ENCODE measurements around the gene DNAH8. TPM values are rescaled to one million over a fixed set of nuclear protein-coding genes. Genes with fewer than 3 reads are reported as not detected.

Gene DNAH8
- total and polyA plus RNA-seq, 2 donors (not counting 3 experiments of a cell fraction or from before 2014, with no cell fraction given) = 0.29 to 0.61 TPM

- peak; percentile 11 for DNase-seq (ENCODE audit: low read depth, low spot score)
- dilution Hi-C loops (cut with MboI; ENCODE audit: extremely low pct_ligation_motif_present, low sequenced_read_pairs) = no loop called here
- no peaks in the 10 kb centered on the region for H3K4me1 ChIP-seq (ENCODE audit: control insufficient read depth, extremely low read depth, insufficient read depth, low read length)
- H3K9me1 ChIP-seq (replicated peaks; ENCODE audit: control insufficient read depth, extremely low read depth, insufficient read depth, low read length) = no peaks in the 10 kb centered on the region
- no peaks in the 10 kb centered on the region for H4K20me1 ChIP-seq (replicated peaks; ENCODE audit: control insufficient read depth, extremely low read depth, insufficient read depth, low read length)
- ChIA-PET CTCF (interaction anchor here (0.7 kb wide), 1 partner anchor 29 kb away, joined by 3 read pairs; no protein-coding TSS in a partner anchor), POLR2A (no interaction called here)
- H3K9ac ChIP-seq (replicated peaks; ENCODE audit: extremely low read depth, insufficient read depth, low read length) = no peak overlapping the region
- H3K4me3 ChIP-seq (replicated peaks in 1 of 3; ENCODE audit: insufficient read depth in 1 of 3, low read depth in 1 of 3, low read length in 3 of 3) = no peak overlapping the region
- TF ChIP-seq FOS (IDR thresholded peaks at IDR 0.05; ENCODE audit: borderline replicate concordance, insufficient read depth, low read length) (no peak), MYC (IDR thresholded peaks at IDR 0.05; ENCODE audit: low read depth, low read length) (no peak), MAX (IDR thresholded peaks at IDR 0.05; ENCODE audit: insufficient read depth, insufficient read length) (no peak), POLR2AphosphoS5 (IDR thresholded peaks at IDR 0.05; ENCODE audit: insufficient read depth, low read depth, low read length) (no peak), CTCF (IDR thresholded peaks at IDR 0.05; ENCODE audit: extremely low read depth in 1 of 2, insufficient read depth in 1 of 2, low read depth in 1 of 2, low read length in 2 of 2) (no peak)
- H3K36me3 ChIP-seq (ENCODE audit: control insufficient read depth in 2 of 2, extremely low read depth in 1 of 2, insufficient read depth in 2 of 2, low read length in 2 of 2) = no peaks in the 10 kb centered on the region
- intact Hi-C loops (cut with micrococcal nuclease) = no loop called here
- no peak overlapping the region for H3K27ac ChIP-seq (ENCODE audit: insufficient read depth, low read depth, low read length)
- H3K27me3 ChIP-seq (ENCODE audit: control insufficient read depth in 2 of 2, insufficient read depth in 2 of 2, low read length in 2 of 2) = peaks cover 0 to 2% of the 10 kb centered on the region in 2 experiments
- no peak overlapping the region for H2AFZ ChIP-seq (ENCODE audit: low read depth, low read length)
- no peak overlapping the region for H3K4me2 ChIP-seq (ENCODE audit: insufficient read depth, low read length)
- no peaks in the 10 kb centered on the region for H3K9me3 ChIP-seq (replicated peaks; ENCODE audit: control insufficient read depth, insufficient read depth, low read length)
- no peak for FAIRE-seq
- H3K79me2 ChIP-seq (ENCODE audit: control insufficient read depth, insufficient read depth, low read length) = no peaks in the 10 kb centered on the region
- no TSS peak for BruUV-seq (replicated peaks)
These were observed 152.6 kb downstream of the DNAH8 start for GRCh38 chr6:38867726-38868125.
